ENCODE measurements around the gene IL7R.

Gene IL7R

DNA sequence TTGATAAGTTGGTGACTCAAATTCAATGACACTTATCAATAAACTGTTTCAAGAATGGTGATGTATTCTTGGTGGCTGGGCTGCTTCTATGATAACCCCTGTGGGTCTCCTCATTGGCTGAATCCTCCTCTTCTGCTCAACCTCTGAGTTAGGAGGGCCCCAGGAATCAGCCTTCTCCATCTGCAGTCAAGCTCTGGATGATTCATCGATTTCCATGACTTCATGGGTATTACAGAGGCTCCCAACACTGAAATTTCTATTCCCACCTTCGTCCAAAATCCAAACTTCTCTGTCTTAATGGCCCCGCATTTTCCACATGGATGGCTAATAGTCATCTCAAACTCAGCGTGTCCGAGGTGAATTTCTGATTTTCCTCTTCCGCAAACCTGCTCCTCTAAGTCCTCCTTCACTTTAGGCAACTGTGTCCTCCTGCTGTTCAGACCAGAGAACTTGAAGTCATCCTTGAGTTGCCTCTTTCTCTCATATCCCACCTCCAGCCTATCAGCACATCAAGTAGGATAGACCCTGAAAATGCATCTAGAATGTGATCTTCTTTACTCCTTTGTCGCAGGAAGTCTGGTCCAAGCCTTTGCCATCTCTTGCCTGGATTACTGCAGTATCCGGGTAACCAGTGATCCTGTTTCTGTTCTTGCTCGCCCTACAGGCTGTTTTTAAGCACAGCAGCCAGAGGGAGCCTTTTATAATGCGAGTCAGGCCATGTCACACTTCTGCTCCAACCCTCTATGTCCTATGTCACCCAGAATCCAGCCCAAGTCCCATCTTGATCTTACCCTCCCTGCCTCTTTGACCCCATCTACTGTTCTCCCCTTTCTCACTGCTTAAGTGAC lies 41.4 kb upstream of the IL7R start:
- Histone ChIP-seq H3K18ac (ENCODE audit: low read length) (no peak overlapping the region), H2AFZ (ENCODE audit: insufficient read depth, low read length, poor library complexity) (no peak overlapping the region), H4K91ac (ENCODE audit: low read depth, low read length) (no peak overlapping the region), H3K14ac (ENCODE audit: low read length) (no peak overlapping the region), H3K9ac (ENCODE audit: low read length) (no peak overlapping the region), H3K4me3 (ENCODE audit: low read depth, low read length) (no peak overlapping the region), H3K4me2 (ENCODE audit: low read length) (no peak overlapping the region), H2AK5ac (ENCODE audit: low read length) (no peak overlapping the region), H3K4me1 (ENCODE audit: control insufficient read depth in 1 of 2, insufficient read depth in 2 of 2, low read length in 2 of 2) (no peaks in the 10 kb centered on the region), H4K8ac (ENCODE audit: low read depth, low read length) (no peak overlapping the region), H2BK12ac (ENCODE audit: low read length) (no peak overlapping the region), H3K79me1 (ENCODE audit: low read length) (no peaks in the 10 kb centered on the region), H3K23ac (ENCODE audit: low read length) (no peak overlapping the region), H2BK120ac (ENCODE audit: insufficient read depth, low read length, poor library complexity) (no peak overlapping the region), H4K12ac (ENCODE audit: low read depth, low read length) (no peak overlapping the region), H2BK5ac (ENCODE audit: low read depth, low read length, poor library complexity) (no peak overlapping the region), H3K79me2 (ENCODE audit: control insufficient read depth, insufficient read depth, low read length, poor library complexity) (no peaks in the 10 kb centered on the region), H3K4ac (ENCODE audit: low read depth, low read length) (no peak overlapping the region), H3K27me3 (ENCODE audit: insufficient read depth, low read length) (no peaks in the 10 kb centered on the region), H3K9me3 (ENCODE audit: insufficient read depth, low read depth, low read length) (no peaks in the 10 kb centered on the region), H3K27ac (ENCODE audit: low read depth, low read length) (no peak overlapping the region), H3K36me3 (ENCODE audit: control insufficient read depth in 1 of 2, insufficient read depth in 2 of 2, low read length in 2 of 2) (no peaks in the 10 kb centered on the region)
- WGBS (ENCODE audit: extremely low coverage, insufficient coverage, insufficient read length): no CpG with 5 or more reads among the region's 10 CpGs
- peak in 1 of 2 donors; percentile 53 for DNase-seq

DNA sequence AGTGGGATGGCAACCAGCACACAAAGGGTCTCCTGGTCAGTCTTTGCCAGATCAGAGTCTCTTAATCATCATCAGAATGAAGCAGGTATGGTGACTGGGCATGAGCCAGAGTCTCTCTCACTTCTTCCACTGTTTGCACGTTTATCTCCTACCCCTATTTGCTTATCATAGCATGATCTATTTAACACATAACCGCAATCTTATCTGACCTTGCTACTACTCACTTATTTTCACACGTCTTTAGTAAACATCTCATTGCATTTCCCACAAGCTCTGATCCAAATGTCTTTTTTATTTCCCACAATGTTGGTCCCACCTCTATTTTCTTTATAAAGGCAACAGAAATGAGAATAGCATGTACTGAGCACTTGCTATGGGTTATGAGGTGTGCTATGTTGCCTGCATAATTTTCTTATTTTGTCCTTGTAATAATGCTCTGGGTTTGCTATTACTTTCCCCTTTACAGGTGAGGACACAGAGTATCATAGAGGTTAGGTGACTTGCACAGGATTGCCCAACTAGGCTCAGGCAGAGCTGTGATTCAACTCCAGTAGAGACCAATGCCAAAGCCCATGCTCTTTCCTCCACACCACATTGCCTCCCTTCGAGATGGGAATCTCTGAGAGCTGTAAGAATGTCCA lies 39.7 kb upstream of the IL7R start:
- Histone ChIP-seq H2BK5ac (ENCODE audit: low read depth, low read length, poor library complexity) (no peak overlapping the region), H3K9ac (ENCODE audit: low read length) (no peak overlapping the region), H3K27ac (ENCODE audit: low read depth, low read length) (no peak overlapping the region), H4K91ac (ENCODE audit: low read depth, low read length) (no peak overlapping the region), H3K9me3 (ENCODE audit: insufficient read depth, low read depth, low read length) (no peaks in the 10 kb centered on the region), H2BK12ac (ENCODE audit: low read length) (no peak overlapping the region), H2BK120ac (ENCODE audit: insufficient read depth, low read length, poor library complexity) (no peak overlapping the region), H3K18ac (ENCODE audit: low read length) (no peak overlapping the region), H3K4me2 (ENCODE audit: low read length) (no peak overlapping the region), H3K4me3 (ENCODE audit: low read depth, low read length) (no peak overlapping the region), H3K79me2 (ENCODE audit: control insufficient read depth, insufficient read depth, low read length, poor library complexity) (no peaks in the 10 kb centered on the region), H3K4me1 (ENCODE audit: control insufficient read depth in 1 of 2, insufficient read depth in 2 of 2, low read length in 2 of 2) (no peaks in the 10 kb centered on the region), H2AK5ac (ENCODE audit: low read length) (no peak overlapping the region), H4K12ac (ENCODE audit: low read depth, low read length) (no peak overlapping the region), H3K23ac (ENCODE audit: low read length) (no peak overlapping the region), H2AFZ (ENCODE audit: insufficient read depth, low read length, poor library complexity) (no peak overlapping the region), H3K27me3 (ENCODE audit: insufficient read depth, low read length) (no peaks in the 10 kb centered on the region), H4K8ac (ENCODE audit: low read depth, low read length) (no peak overlapping the region), H3K36me3 (ENCODE audit: control insufficient read depth in 1 of 2, insufficient read depth in 2 of 2, low read length in 2 of 2) (no peaks in the 10 kb centered on the region), H3K4ac (ENCODE audit: low read depth, low read length) (no peak overlapping the region), H3K79me1 (ENCODE audit: low read length) (no peaks in the 10 kb centered on the region), H3K14ac (ENCODE audit: low read length) (no peak overlapping the region)
- DNase-seq: peak; percentile 80 to 81
- 100% methylated on average over 2 of the region's 4 CpGs for WGBS (ENCODE audit: extremely low coverage, insufficient coverage, insufficient read length)

DNA sequence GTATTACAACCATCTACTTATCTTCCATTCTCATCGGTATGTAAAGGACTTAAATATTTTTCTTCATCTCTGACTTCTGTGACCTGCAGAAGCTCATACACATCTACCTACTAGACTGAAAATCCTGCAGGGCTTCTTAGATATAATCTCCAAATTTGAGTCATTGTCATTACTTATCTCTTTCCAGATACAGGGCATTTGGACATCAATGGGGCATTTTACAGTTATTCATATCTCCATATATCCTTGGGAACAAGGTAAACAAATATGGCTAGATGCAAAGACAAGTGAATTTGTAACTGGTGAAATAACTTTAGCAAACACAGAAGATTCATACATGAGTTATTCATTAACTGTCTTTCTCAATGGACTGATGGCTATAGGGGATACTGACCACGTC lies 37.7 kb upstream of the IL7R start:
- Histone ChIP-seq H3K79me2 (ENCODE audit: control insufficient read depth, insufficient read depth, low read length, poor library complexity) (no peaks in the 10 kb centered on the region), H2BK12ac (ENCODE audit: low read length) (no peak overlapping the region), H3K4me3 (ENCODE audit: low read depth, low read length) (no peak overlapping the region), H3K36me3 (ENCODE audit: control insufficient read depth in 1 of 2, insufficient read depth in 2 of 2, low read length in 2 of 2) (no peaks in the 10 kb centered on the region), H2AK5ac (ENCODE audit: low read length) (no peak overlapping the region), H4K12ac (ENCODE audit: low read depth, low read length) (no peak overlapping the region), H4K8ac (ENCODE audit: low read depth, low read length) (no peak overlapping the region), H3K27me3 (ENCODE audit: insufficient read depth, low read length) (no peaks in the 10 kb centered on the region), H4K91ac (ENCODE audit: low read depth, low read length) (no peak overlapping the region), H3K9me3 (ENCODE audit: insufficient read depth, low read depth, low read length) (no peaks in the 10 kb centered on the region), H3K4me1 (ENCODE audit: control insufficient read depth in 1 of 2, insufficient read depth in 2 of 2, low read length in 2 of 2) (no peaks in the 10 kb centered on the region), H3K9ac (ENCODE audit: low read length) (no peak overlapping the region), H3K4ac (ENCODE audit: low read depth, low read length) (no peak overlapping the region), H3K14ac (ENCODE audit: low read length) (no peak overlapping the region), H2AFZ (ENCODE audit: insufficient read depth, low read length, poor library complexity) (no peak overlapping the region), H3K4me2 (ENCODE audit: low read length) (no peak overlapping the region), H3K27ac (ENCODE audit: low read depth, low read length) (no peak overlapping the region), H3K79me1 (ENCODE audit: low read length) (no peaks in the 10 kb centered on the region), H2BK120ac (ENCODE audit: insufficient read depth, low read length, poor library complexity) (no peak overlapping the region), H3K23ac (ENCODE audit: low read length) (no peak overlapping the region), H3K18ac (ENCODE audit: low read length) (no peak overlapping the region), H2BK5ac (ENCODE audit: low read depth, low read length, poor library complexity) (no peak overlapping the region)
- DNase-seq: peak; percentile 52 to 98
- WGBS (ENCODE audit: extremely low coverage, insufficient coverage, insufficient read length): no CpG with 5 or more reads among the region's 2 CpGs

DNA sequence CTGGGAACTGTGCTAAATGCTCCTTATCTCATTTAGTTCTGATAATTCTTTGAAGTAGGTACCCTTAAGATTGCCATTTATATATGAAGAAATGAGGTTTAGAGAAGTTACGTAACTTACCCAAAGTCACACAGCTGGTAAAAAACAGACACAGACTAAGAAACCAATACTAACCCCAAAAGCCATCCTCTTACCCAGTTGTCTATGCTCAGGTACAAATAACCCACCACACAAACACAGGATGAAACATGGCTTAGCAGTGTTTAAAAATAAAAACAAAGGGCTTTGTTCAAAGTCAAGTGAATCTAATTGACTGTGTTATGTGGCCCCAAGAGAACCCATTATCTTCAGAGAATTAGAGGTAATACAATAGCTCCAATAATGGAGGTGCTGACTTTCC lies 37.0 kb upstream of the IL7R start:
- Histone ChIP-seq H3K4ac (ENCODE audit: low read depth, low read length) (no peak overlapping the region), H3K4me3 (ENCODE audit: low read depth, low read length) (no peak overlapping the region), H2BK120ac (ENCODE audit: insufficient read depth, low read length, poor library complexity) (no peak overlapping the region), H3K36me3 (ENCODE audit: control insufficient read depth in 1 of 2, insufficient read depth in 2 of 2, low read length in 2 of 2) (no peaks in the 10 kb centered on the region), H3K18ac (ENCODE audit: low read length) (no peak overlapping the region), H4K8ac (ENCODE audit: low read depth, low read length) (no peak overlapping the region), H3K27me3 (ENCODE audit: insufficient read depth, low read length) (no peaks in the 10 kb centered on the region), H3K79me1 (ENCODE audit: low read length) (no peaks in the 10 kb centered on the region), H3K27ac (ENCODE audit: low read depth, low read length) (no peak overlapping the region), H3K4me2 (ENCODE audit: low read length) (no peak overlapping the region), H4K12ac (ENCODE audit: low read depth, low read length) (no peak overlapping the region), H3K9me3 (ENCODE audit: insufficient read depth, low read depth, low read length) (no peaks in the 10 kb centered on the region), H3K9ac (ENCODE audit: low read length) (no peak overlapping the region), H3K4me1 (ENCODE audit: control insufficient read depth in 1 of 2, insufficient read depth in 2 of 2, low read length in 2 of 2) (no peaks in the 10 kb centered on the region), H3K79me2 (ENCODE audit: control insufficient read depth, insufficient read depth, low read length, poor library complexity) (no peaks in the 10 kb centered on the region), H4K91ac (ENCODE audit: low read depth, low read length) (no peak overlapping the region), H2BK5ac (ENCODE audit: low read depth, low read length, poor library complexity) (no peak overlapping the region), H3K14ac (ENCODE audit: low read length) (no peak overlapping the region), H3K23ac (ENCODE audit: low read length) (no peak overlapping the region), H2BK12ac (ENCODE audit: low read length) (no peak overlapping the region), H2AFZ (ENCODE audit: insufficient read depth, low read length, poor library complexity) (no peak overlapping the region), H2AK5ac (ENCODE audit: low read length) (no peak overlapping the region)
- DNase-seq: no peak
- WGBS (ENCODE audit: extremely low coverage, insufficient coverage, insufficient read length): no CpG with 5 or more reads among the region's 1 CpG
